HepG2 (cell line): ENCODE results near the gene TMEM239. TPM values are rescaled to one million over a fixed set of nuclear protein-coding genes. Genes with fewer than 3 reads are reported as not detected.

Source experiments
- ATAC-seq: fragments of 200-7000 bp; cut with Tn5 transposase; 3 replicates; pipeline ENCODE4 v1.9.1; 2020; ENCODE audit warnings: mild to moderate bottlenecking, moderate library complexity
- BruUV-seq: library from RNA; stranded (reverse); fragments of 400-500 nt; replicated peaks from 2 replicates; lab custom pipeline; 2021; lab: Mats Ljungman, UMichigan
- CTCF ChIA-PET: fragments of 300-600 bp; formaldehyde crosslinking; extraction: SDS; loops from one replicate; lab custom pipeline; 2021; ENCODE audit warnings: low total read pairs, inconsistent platforms, low intra/inter-chr PET ratio; lab: Yijun Ruan, JAX
- POLR2A ChIA-PET: fragments of 350-600 bp; sonication (Branson Sonifier 250); formaldehyde crosslinking; loops from one replicate; lab custom pipeline; 2020; ENCODE audit warnings: antibody characterized with exemption, inconsistent platforms; lab: Yijun Ruan, JAX
- DNase-seq: peaks from one replicate; pipeline ENCODE4 v3.0.0-alpha.2; 2015; ENCODE audit warnings: low spot score
- FAIRE-seq: peaks from 3 replicates; lab custom pipeline; 2011; peaks lifted over from hg19 to GRCh38; lab: Jason Lieb, UNC
- H2AFZ ChIP-seq: one replicate; pipeline ENCODE4 v1.6.1; 2011; ENCODE audit warnings: low read length, inconsistent platforms
- H3K27ac ChIP-seq: fragments of 300-600 bp; 3 replicates; pipeline ENCODE4 v1.8.0; 2011; ENCODE audit warnings: mixed run types, mild to moderate bottlenecking, mixed read lengths, low read length, inconsistent platforms; ENCODE audit not compliant: insufficient read depth; ENCODE audit errors: extremely low read length
- H3K27me3 ChIP-seq, 2 experiments: fragments of 200-600 bp in 1 of 2; 2 replicates in 1 of 2; 3 replicates in 1 of 2; pipeline versions ENCODE4 v1.6.0 to v1.8.0; 2011; ENCODE audit warnings: low read length in 2 of 2, mild to moderate bottlenecking in 2 of 2, moderate library complexity in 2 of 2, inconsistent platforms in 1 of 2; ENCODE audit not compliant: insufficient read depth in 2 of 2, control insufficient read depth in 1 of 2
- H3K36me3 ChIP-seq, 2 experiments: fragments of 200-600 bp in 1 of 2; replicated peaks in 1 of 2; 2 replicates in 1 of 2; 3 replicates in 1 of 2; pipeline versions ENCODE4 v1.5.1 to v1.8.0; 2011; ENCODE audit warnings: low read length in 2 of 2, inconsistent platforms in 1 of 2; ENCODE audit not compliant: insufficient read depth in 2 of 2, control insufficient read depth in 1 of 2
- H3K4me1 ChIP-seq: 2 replicates; pipeline ENCODE4 v1.5.1; 2012; ENCODE audit warnings: low read length, inconsistent platforms; ENCODE audit not compliant: insufficient read depth
- H3K4me2 ChIP-seq: 2 replicates; pipeline ENCODE4 v1.6.0; 2011; ENCODE audit warnings: low read depth, low read length, inconsistent platforms
- H3K4me3 ChIP-seq, 3 experiments: fragments of 200-600 bp in 1 of 3; sonication (generic), shearing (Covaris generic) in 1 of 3; replicated peaks in 1 of 3; 2 replicates each; pipeline ENCODE4 v1.5.1; 2011 to 2016; ENCODE audit warnings: low read length in 3 of 3, inconsistent platforms in 2 of 3, low read depth in 2 of 3, mild to moderate bottlenecking in 2 of 3, control low read depth in 1 of 3, mixed read lengths in 1 of 3; ENCODE audit not compliant: insufficient read depth in 1 of 3
- H3K79me2 ChIP-seq: one replicate; pipeline ENCODE4 v1.6.1; 2011; ENCODE audit warnings: low read length, inconsistent platforms; ENCODE audit not compliant: insufficient read depth
- H3K9ac ChIP-seq: 2 replicates; pipeline ENCODE4 v1.6.0; 2011; ENCODE audit warnings: mild to moderate bottlenecking, low read depth, low read length, inconsistent platforms; ENCODE audit not compliant: insufficient read depth
- H3K9me3 ChIP-seq: 2 replicates; pipeline ENCODE4 v1.5.1; 2012; ENCODE audit warnings: mild to moderate bottlenecking, low read length
- H4K20me1 ChIP-seq: 2 replicates; pipeline ENCODE4 v1.6.0; 2011; ENCODE audit warnings: inconsistent platforms, mild to moderate bottlenecking, low read length, moderate library complexity; ENCODE audit not compliant: insufficient read depth
- FOXO4 ChIP-seq: sonication (generic); formaldehyde crosslinking; conservative IDR thresholded peaks from 2 replicates; pipeline ENCODE4 v1.8.1; 2023; ENCODE audit warnings: missing genetic modification reagents
- MAFK ChIP-seq, 2 experiments: IDR thresholded peaks in 1 of 2; conservative IDR thresholded peaks in 1 of 2; 2 replicates each; pipeline ENCODE4 v1.6.1; 2011; ENCODE audit warnings: improper control_type of control experiment in 2 of 2, low read length in 2 of 2
- NCOA1 ChIP-seq: sonication (generic); formaldehyde crosslinking; IDR thresholded peaks from 2 replicates; pipeline ENCODE4 v1.9.0; 2021; ENCODE audit warnings: missing genetic modification reagents
- PITX1 ChIP-seq: sonication (generic); formaldehyde crosslinking; IDR thresholded peaks from 2 replicates; pipeline ENCODE4 v1.5.1; 2020; ENCODE audit warnings: mild to moderate bottlenecking, missing genetic modification reagents
- RBAK ChIP-seq: sonication (generic); formaldehyde crosslinking; IDR thresholded peaks from 2 replicates; pipeline ENCODE4 v1.5.1; 2020; ENCODE audit warnings: mild to moderate bottlenecking, missing genetic modification reagents
- SALL1 ChIP-seq: sonication (generic); formaldehyde crosslinking; IDR thresholded peaks from 2 replicates; pipeline ENCODE4 v1.8.0; 2022; ENCODE audit warnings: mild to moderate bottlenecking, missing genetic modification reagents
- SAP130 ChIP-seq: IDR thresholded peaks from 2 replicates; pipeline ENCODE4 v1.6.1; 2016; ENCODE audit warnings: low read depth
- SSRP1 ChIP-seq: IDR thresholded peaks from 2 replicates; pipeline ENCODE4 v1.6.1; 2016; ENCODE audit warnings: control low read depth
- TFE3 ChIP-seq: IDR thresholded peaks from 2 replicates; pipeline ENCODE4 v1.6.1; 2016
- ZBTB49 ChIP-seq: sonication (generic); formaldehyde crosslinking; IDR thresholded peaks from 2 replicates; pipeline ENCODE4 v1.4.0; 2020; ENCODE audit warnings: missing genetic modification reagents, borderline replicate concordance
- ZC3H4 ChIP-seq: sonication (generic); formaldehyde crosslinking; IDR thresholded peaks from 2 replicates; pipeline ENCODE4 v1.4.0; 2020; ENCODE audit warnings: missing genetic modification reagents, borderline replicate concordance
- ZFP41 ChIP-seq: sonication (generic); formaldehyde crosslinking; IDR thresholded peaks from 2 replicates; pipeline ENCODE4 v1.4.0; 2020; ENCODE audit warnings: mild to moderate bottlenecking, missing genetic modification reagents, borderline replicate concordance
- ZFYVE20 ChIP-seq: sonication (generic); formaldehyde crosslinking; IDR thresholded peaks from 2 replicates; pipeline ENCODE4 v1.8.0; 2023; ENCODE audit warnings: low read depth, mild to moderate bottlenecking, moderate library complexity, missing genetic modification reagents, borderline replicate concordance
- ZNF740 ChIP-seq: sonication (generic); formaldehyde crosslinking; IDR thresholded peaks from 2 replicates; pipeline ENCODE4 v1.4.0; 2020; ENCODE audit warnings: missing genetic modification reagents
- ZNF883 ChIP-seq: sonication (generic); formaldehyde crosslinking; IDR thresholded peaks from 2 replicates; pipeline ENCODE4 v1.5.1; 2020; ENCODE audit warnings: mild to moderate bottlenecking, missing genetic modification reagents; ENCODE audit errors: not compliant biosample characterization
- WGBS: methylation state at CpG from one replicate; pipeline ENCODE4 v1.1.6; 2017; ENCODE audit warnings: low lambda C conversion rate; 5-methylcytosine and 5-hydroxymethylcytosine counted together
- in situ Hi-C: cut with HindIII; loops from 2 replicates; pipeline ENCODE4 v1.10.0; 2017; ENCODE audit warnings: low pct_unique_long_range_greater_than_20kb; ENCODE audit not compliant: extremely low pct_ligation_motif_present
- intact Hi-C: fragments of 100-400 bp; cut with micrococcal nuclease; formaldehyde crosslinking; loops from one replicate; pipeline ENCODE4 v1.10.0; 2022; ENCODE audit not compliant: unreplicated experiment
- polyA plus RNA-seq, 8 experiments: library from polyadenylated mRNA; depleted of rRNA in 3 of 8; stranded (reverse) in 7 of 8; unstranded in 1 of 8; fragments of >200 nt; fragmentation: Illumina TruSeq in 4 of 8; extraction: Trizol in 4 of 8; gene quantifications; 2 replicates each; pipeline versions ENCODE4 v1.2.1 to v1.2.3, GENCODE V29; 2011 to 2016; ENCODE audit warnings: low read depth in 4 of 8, missing spikeins in 1 of 8, mixed read lengths in 1 of 8; ENCODE audit not compliant: insufficient read depth in 1 of 8
- total RNA-seq, 5 experiments: library from RNA; depleted of rRNA; stranded (reverse); fragments of >200 nt; fragmentation: Illumina TruSeq; extraction: Trizol; gene quantifications; 2 replicates each; pipeline ENCODE4 v1.2.3, GENCODE V29; 2016; ENCODE audit warnings: low read depth in 1 of 5

The TMEM239 gene
- total and polyA plus RNA-seq, 2 of the 13 experiments (the other 11 are each of a cell fraction or from before 2014, with no cell fraction given) = not detected

GRCh38 chr20:2838170-2838797 is 22.1 kb downstream of the TMEM239 start (continued):
- no peak for TF ChIP-seq ZBTB49
- 0 out of 2 replicates have a peak, but pooled peaks have one; percentile 28 for TF ChIP-seq ZFYVE20 (CRISPR knock-in tag)
- no peak for TF ChIP-seq SAP130

- FAIRE-seq (no peak), ATAC-seq (no peak), DNase-seq (no peak)
- Histone ChIP-seq H3K27me3 (no peaks in the 10 kb centered on the region; a peak in 1 of 5 replicates), H3K36me3 (peaks cover 4 to 11% of the 10 kb centered on the region in 2 experiments; a peak in 3 of 5 replicates), H3K4me2 (peak overlapping the region; percentile 77), H4K20me1 (no peaks in the 10 kb centered on the region), H2AFZ (no peak overlapping the region), H3K79me2 (peaks cover 8% of the 10 kb centered on the region), H3K4me1 (peaks cover 40% of the 10 kb centered on the region), H3K9me3 (no peaks in the 10 kb centered on the region), H3K9ac (no peak overlapping the region), H3K4me3 (peak overlapping the region in 1 of 3 experiments; percentile 97; a peak in 2 of 6 replicates), H3K27ac (no peak overlapping the region)
- BruUV-seq = TSS peak; percentile 52
- intact Hi-C loops = no loop called here
- in situ Hi-C loops = no loop called here
- ChIA-PET POLR2A (interaction anchor here (0.7 to 1.2 kb wide), 3 partner anchors 8 to 34 kb away, joined by 3 to 4 read pairs (median 3); partner anchors contain the start of gene PTPRA), CTCF (no interaction called here)
- WGBS = 97% methylated on average over 15 of the region's 15 CpGs
- TF ChIP-seq TFE3 (CRISPR knock-in tag) (no peak), SALL1 (CRISPR knock-in tag) (0 out of 2 replicates have a peak, but pooled peaks have one; percentile 25), NCOA1 (CRISPR knock-in tag) (no peak), FOXO4 (CRISPR knock-in tag) (0 out of 2 replicates have a peak, but pooled peaks have one; percentile 90), PITX1 (no peak), RBAK (no peak), MAFK (conservative IDR thresholded peaks at IDR 0.05 in 1 of 2, IDR thresholded peaks at IDR 0.05 in 1 of 2; ENCODE audit: low read length in 2 of 2) (peak in 1 of 2 experiments; percentile 1; a peak in 1 of 4 replicates), ZFP41 (CRISPR knock-in tag) (0 out of 2 replicates have a peak, but pooled peaks have one; percentile 14), ZNF883 (CRISPR knock-in tag) (peak; percentile 55), ZC3H4 (0 out of 2 replicates have a peak, but pooled peaks have one; percentile 61), ZNF740 (0 out of 2 replicates have a peak, but pooled peaks have one; percentile 36), SSRP1 (CRISPR knock-in tag) (0 out of 2 replicates have a peak, but pooled peaks have one; percentile 24)
Measured at GRCh38 chr20:2838847-2839671, 22.9 kb downstream of the TMEM239 start.
